ENCODE measurements around the gene MANSC1. TPM values are rescaled to one million over a fixed set of nuclear protein-coding genes. Genes with fewer than 3 reads are reported as not detected.

MANSC1 gene
- total and polyA plus RNA-seq, 2 of the 13 experiments (the other 11 are each of a cell fraction or from before 2014, with no cell fraction given) = 1.9 to 4.2 TPM

- BruUV-seq (replicated peaks) = no TSS peak
- H3K79me2 ChIP-seq (ENCODE audit: insufficient read depth, low read length) = no peaks in the 10 kb centered on the region
- H3K4me3 ChIP-seq (replicated peaks in 1 of 3; ENCODE audit: insufficient read depth in 1 of 3, low read depth in 2 of 3, low read length in 3 of 3) = no peak overlapping the region
- DNase-seq (ENCODE audit: low spot score) (no peak), FAIRE-seq (no peak), ATAC-seq (no peak)
- H4K20me1 ChIP-seq (ENCODE audit: insufficient read depth, low read length) = no peaks in the 10 kb centered on the region
- intact Hi-C loops (cut with micrococcal nuclease; ENCODE audit: unreplicated experiment) = no loop called here
- H3K27ac ChIP-seq (ENCODE audit: extremely low read length, insufficient read depth, low read length) = no peak overlapping the region
- H3K4me1 ChIP-seq (ENCODE audit: insufficient read depth, low read length) = peaks cover 43% of the 10 kb centered on the region
- ChIA-PET CTCF (ENCODE audit: low intra/inter-chr PET ratio, low total read pairs) (no interaction called here), POLR2A (no interaction called here)
- no peaks in the 10 kb centered on the region for H3K27me3 ChIP-seq (ENCODE audit: control insufficient read depth in 1 of 2, insufficient read depth in 2 of 2, low read length in 2 of 2)
- H3K9ac ChIP-seq (ENCODE audit: insufficient read depth, low read depth, low read length) = no peak overlapping the region
- H2AFZ ChIP-seq (ENCODE audit: low read length) = no peak overlapping the region
- H3K36me3 ChIP-seq (replicated peaks in 1 of 2; ENCODE audit: control insufficient read depth in 1 of 2, insufficient read depth in 2 of 2, low read length in 2 of 2) = no peaks in the 10 kb centered on the region
- in situ Hi-C loops (cut with HindIII; ENCODE audit: extremely low pct_ligation_motif_present, low pct_unique_long_range_greater_than_20kb) = loop anchor here (5.0 to 25.0 kb wide), 3 partner anchors 49 to 761 kb away; no protein-coding TSS in a partner anchor
- H3K9me3 ChIP-seq (ENCODE audit: low read length) = no peaks in the 10 kb centered on the region
- no peak for TF ChIP-seq PHB2 (IDR thresholded peaks at IDR 0.05; ENCODE audit: partially characterized antibody)
- TF ChIP-seq ZNF713 (CRISPR knock-in tag; IDR thresholded peaks at IDR 0.05) = no peak
- TF ChIP-seq, protein P1, sequence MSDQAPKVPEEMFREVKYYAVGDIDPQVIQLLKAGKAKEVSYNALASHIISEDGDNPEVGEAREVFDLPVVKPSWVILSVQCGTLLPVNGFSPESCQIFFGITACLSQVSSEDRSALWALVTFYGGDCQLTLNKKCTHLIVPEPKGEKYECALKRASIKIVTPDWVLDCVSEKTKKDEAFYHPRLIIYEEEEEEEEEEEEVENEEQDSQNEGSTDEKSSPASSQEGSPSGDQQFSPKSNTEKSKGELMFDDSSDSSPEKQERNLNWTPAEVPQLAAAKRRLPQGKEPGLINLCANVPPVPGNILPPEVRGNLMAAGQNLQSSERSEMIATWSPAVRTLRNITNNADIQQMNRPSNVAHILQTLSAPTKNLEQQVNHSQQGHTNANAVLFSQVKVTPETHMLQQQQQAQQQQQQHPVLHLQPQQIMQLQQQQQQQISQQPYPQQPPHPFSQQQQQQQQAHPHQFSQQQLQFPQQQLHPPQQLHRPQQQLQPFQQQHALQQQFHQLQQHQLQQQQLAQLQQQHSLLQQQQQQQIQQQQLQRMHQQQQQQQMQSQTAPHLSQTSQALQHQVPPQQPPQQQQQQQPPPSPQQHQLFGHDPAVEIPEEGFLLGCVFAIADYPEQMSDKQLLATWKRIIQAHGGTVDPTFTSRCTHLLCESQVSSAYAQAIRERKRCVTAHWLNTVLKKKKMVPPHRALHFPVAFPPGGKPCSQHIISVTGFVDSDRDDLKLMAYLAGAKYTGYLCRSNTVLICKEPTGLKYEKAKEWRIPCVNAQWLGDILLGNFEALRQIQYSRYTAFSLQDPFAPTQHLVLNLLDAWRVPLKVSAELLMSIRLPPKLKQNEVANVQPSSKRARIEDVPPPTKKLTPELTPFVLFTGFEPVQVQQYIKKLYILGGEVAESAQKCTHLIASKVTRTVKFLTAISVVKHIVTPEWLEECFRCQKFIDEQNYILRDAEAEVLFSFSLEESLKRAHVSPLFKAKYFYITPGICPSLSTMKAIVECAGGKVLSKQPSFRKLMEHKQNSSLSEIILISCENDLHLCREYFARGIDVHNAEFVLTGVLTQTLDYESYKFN (CRISPR knock-in tag; conservative IDR thresholded peaks at IDR 0.05) = no peak
- TF ChIP-seq ZNF766 (CRISPR knock-in tag; IDR thresholded peaks at IDR 0.05; ENCODE audit: borderline replicate concordance) = no peak
- no peak for TF ChIP-seq KDM4B (CRISPR knock-in tag; IDR thresholded peaks at IDR 0.05)
- TF ChIP-seq RFX1 (IDR thresholded peaks at IDR 0.05) = no peak
- TF ChIP-seq BHLHE40 (IDR thresholded peaks at IDR 0.05; ENCODE audit: low read length) = no peak
- H3K4me2 ChIP-seq (ENCODE audit: low read depth, low read length) = no peak overlapping the region
- 78% methylated on average over 9 of the region's 9 CpGs for WGBS (ENCODE audit: low lambda C conversion rate)
These were observed 26.5 kb downstream of the MANSC1 start for GRCh38 chr12:12323591-12323990.

All from HepG2 (cell line).